Right lobe of liver (tissue), 4 donors: ENCODE results near the gene IRF9.

Experiments used
- POLR2A ChIP-seq: fragments of 450-650 bp; IDR thresholded peaks from one replicate; pipeline ENCODE4 v1.6.1; 2017; ENCODE audit warnings: antibody characterized with exemption, mild to moderate bottlenecking
- TF ChIP-seq, protein P1 (sequence below), 4 donors: fragments of 200-600 bp in 3 of 4; fragments of 450-650 bp in 1 of 4; IDR thresholded peaks; one replicate each; pipeline versions ENCODE4 v1.5.1 to v1.8.0; 2016 to 2022; ENCODE audit warnings: antibody characterized with exemption in 4 of 4, mild to moderate bottlenecking in 2 of 4
- donor health status: DM: no; HTN: no; CAD: no.
- donor health status: DM: no; HTN: no; CAD: no.
- donor health status: DM: no; HTN: yes; CAD: no.

DNA sequence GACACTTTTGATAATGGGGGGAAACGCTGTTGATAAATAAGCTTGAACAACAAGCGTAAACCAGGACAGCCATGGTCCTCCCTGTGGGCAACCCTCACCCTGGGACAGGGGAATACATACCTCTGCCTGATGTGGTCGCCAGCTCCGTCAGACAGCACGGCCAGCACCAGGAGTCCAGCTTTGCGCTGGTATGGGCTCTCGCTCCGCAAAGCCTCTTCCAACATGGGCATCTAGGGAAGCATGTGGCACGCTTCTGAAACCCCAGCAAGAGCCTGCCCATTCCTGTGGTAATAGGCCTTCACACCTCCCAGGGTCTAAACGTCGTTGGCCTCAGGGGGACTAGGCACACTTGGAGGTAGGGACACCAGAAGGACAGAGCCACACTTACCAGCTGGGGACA is 24.7 kb downstream of the IRF9 start:
- TF ChIP-seq, protein P1, sequence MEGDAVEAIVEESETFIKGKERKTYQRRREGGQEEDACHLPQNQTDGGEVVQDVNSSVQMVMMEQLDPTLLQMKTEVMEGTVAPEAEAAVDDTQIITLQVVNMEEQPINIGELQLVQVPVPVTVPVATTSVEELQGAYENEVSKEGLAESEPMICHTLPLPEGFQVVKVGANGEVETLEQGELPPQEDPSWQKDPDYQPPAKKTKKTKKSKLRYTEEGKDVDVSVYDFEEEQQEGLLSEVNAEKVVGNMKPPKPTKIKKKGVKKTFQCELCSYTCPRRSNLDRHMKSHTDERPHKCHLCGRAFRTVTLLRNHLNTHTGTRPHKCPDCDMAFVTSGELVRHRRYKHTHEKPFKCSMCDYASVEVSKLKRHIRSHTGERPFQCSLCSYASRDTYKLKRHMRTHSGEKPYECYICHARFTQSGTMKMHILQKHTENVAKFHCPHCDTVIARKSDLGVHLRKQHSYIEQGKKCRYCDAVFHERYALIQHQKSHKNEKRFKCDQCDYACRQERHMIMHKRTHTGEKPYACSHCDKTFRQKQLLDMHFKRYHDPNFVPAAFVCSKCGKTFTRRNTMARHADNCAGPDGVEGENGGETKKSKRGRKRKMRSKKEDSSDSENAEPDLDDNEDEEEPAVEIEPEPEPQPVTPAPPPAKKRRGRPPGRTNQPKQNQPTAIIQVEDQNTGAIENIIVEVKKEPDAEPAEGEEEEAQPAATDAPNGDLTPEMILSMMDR (IDR thresholded peaks at IDR 0.05), result no peak
- TF ChIP-seq POLR2A, result no peak
